GM19025 (cell line): ENCODE results near the gene RNF149.
"Not testable (repeated sequence)": the region's sequence is repeated elsewhere in the genome, so short reads cannot be mapped to it uniquely, and the experiment has no call there.

Experiments
- ATAC-seq: cut with Tn5 transposase; IDR thresholded peaks from one replicate; pipeline ENCODE4 v1.9.1; 2021; ENCODE audit warnings: mild to moderate bottlenecking, low read depth, moderate library complexity; ENCODE audit not compliant: unreplicated experiment

RNF149 gene

DNA sequence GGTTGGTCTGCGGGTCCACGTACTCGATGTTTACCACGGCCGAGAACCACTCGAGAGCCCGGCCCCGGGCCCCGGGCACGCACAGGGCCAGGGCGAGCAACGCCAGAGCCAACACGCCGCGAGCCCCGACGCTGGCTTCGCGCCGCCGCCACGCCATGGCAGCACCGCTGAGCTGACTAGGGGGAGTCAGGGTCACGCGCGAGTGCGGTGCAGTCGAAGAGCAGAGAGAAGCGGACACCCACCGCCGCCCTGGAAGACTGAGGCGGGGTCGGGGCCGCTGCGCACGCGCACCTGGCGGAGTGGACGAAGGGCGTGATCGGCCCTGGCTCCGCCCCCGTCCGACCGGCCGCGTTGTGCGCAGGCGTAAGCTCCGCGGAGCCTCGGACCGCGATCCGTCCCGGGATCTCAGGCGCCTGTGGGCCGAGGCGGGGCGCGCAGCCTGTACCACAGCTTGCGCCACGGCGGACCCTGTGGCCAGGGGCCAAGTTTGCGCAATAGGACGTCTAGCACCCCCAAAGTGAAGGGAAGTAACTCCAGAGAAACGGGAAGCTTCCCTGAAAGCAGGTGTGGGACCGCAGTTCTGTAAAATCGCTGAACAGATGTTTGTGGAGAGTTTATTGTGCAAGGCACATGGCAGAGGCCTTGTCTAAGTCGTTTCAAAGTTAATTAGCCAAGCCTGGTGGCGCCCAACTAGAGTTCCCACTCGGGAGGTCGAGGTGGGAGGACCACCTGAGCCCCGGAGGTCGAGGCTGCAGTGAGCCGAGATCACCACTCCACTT is at the start of gene RNF149:
Gene RNF149 (minus strand): TSS at position 270 of the 779 bp plus-strand sequence. CDS start 113 bp downstream, at position 157.
- peak; percentile 63 for ATAC-seq

- no peak for ATAC-seq
Observed at GRCh38 chr2:101357376-101357775, 48.9 kb upstream of the RNF149 start.

DNA sequence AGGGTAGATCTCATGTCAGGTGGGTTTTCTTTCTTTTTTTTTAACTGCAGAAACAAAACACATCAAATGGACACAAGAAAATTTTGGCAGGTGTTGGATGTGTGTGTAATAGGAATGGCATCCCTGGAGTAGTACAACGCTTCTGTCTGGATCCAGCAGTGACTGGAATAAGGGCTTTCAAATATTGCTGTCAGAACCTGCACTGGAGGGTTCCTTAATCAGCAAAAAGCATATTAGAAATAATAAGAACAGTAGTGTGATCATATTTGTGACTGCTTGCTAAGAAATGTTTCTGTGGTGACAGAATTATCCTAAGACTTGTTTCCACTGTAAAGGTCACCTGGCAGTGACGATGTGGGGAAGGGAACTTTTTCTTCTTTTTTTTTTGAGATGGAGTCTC is 48.0 kb upstream of the RNF149 start:
- ATAC-seq, result no peak

- no peak for ATAC-seq
Observed at GRCh38 chr2:101356055-101356454, 47.6 kb upstream of the RNF149 start.

- no peak for ATAC-seq
Observed at GRCh38 chr2:101355401-101356054, 47.0 kb upstream of the RNF149 start.

GRCh38 chr2:101354420-101355311 is 46.2 kb upstream of the RNF149 start:
- no peak for ATAC-seq

GRCh38 chr2:101352631-101353030 is 44.1 kb upstream of the RNF149 start:
- ATAC-seq, result not testable (repeated sequence)

DNA sequence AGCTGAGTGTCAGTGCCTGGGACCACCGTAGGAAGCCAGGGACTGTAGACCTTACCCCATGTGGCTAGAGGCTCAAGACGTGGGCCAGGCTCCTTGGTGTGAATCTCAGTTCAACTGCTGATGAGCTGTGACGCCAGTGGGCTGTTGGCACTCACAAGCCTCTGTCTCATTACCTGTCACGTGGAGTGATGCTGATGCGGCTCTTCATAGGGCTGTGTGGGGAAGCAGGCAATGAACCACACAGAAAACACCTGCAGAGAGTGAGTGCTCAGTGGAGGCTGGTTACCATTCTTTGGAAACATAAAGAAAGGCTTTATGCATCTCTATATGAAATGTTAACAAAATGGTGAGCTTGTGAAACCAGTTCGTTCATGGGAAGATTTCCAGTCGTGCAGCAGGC is 42.7 kb upstream of the RNF149 start:
- no peak for ATAC-seq

- ATAC-seq, result no peak
Observed at GRCh38 chr2:101349893-101350662, 41.6 kb upstream of the RNF149 start.

DNA sequence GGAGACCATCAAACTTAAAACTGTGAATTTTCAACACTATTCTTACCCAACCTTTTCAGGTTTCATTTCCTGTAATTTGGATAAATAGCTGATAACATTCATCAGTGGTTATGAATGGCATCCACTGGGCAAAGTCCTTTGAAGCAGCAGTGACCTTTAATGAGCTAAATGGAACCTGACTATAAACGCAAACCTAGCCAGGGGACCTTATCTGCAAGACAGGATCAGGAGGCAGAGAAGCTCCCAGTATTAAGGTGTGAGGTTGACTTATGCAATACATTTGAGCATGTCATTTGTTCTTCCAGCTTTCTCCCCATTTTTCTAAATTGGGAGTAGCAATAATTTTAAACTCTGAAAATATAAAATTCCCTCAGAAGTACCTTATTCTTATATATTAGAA is 40.4 kb upstream of the RNF149 start:
- ATAC-seq, result no peak

DNA sequence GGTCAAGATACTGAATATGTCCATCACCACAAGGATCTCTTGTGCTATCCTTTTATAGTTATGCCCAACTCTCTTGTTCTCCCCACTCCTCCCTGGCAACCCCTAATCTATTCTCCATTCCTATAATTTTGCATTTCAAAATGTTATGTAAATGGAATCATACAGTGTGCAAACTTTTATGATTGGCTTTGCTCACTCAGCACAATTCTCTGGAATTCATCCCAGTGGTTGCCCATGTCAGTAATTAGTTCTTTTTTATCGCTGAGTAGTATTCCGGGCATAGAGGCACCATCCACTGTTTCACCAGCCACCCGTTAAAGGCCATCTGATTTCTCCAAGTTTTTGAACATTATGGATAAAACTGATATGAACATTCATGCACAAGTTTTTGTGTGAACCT is 38.4 kb upstream of the RNF149 start:
- no peak for ATAC-seq

- ATAC-seq, result no peak
Observed at GRCh38 chr2:101344137-101344536, 35.6 kb upstream of the RNF149 start.

- ATAC-seq, result no peak
Observed at GRCh38 chr2:101342625-101343008, 34.1 kb upstream of the RNF149 start.

DNA sequence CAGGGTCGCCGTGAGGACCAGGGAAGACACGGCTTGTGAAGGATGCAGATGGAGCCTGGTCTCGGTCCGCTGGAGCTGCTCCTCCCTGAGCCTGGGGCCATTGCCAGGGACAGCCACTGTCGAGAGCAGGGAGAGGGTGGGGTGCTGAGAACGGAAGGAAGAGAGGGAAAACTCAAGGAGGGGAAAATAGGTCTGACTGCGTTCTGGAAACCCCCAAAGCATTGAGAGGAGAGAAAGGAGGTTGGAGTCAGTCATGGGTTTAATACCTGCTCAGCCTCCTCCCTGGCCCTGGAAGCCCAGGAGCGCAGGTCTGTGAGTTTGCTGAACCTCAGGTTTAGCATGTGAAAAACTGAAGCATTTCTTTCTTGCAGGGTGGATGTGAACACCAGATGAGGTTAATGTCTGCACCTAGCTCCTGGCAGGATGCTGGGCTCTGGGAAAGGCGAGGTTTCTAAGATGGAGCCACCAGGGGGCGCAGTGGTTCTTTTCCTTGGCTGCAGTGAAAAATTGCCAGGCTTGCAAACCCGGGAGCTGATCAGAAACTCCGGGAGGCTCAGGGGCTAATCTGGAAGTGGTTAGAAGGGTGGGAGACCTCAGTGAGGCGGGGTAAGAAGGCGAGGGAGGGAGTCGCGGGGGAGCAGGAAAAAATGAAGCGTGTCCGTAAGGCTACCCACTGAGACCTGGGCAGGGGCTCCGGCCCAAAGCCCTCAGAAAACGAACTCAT is 33.6 kb upstream of the RNF149 start:
- ATAC-seq, result no peak

- no peak for ATAC-seq
Observed at GRCh38 chr2:101341421-101341820, 32.9 kb upstream of the RNF149 start.

DNA sequence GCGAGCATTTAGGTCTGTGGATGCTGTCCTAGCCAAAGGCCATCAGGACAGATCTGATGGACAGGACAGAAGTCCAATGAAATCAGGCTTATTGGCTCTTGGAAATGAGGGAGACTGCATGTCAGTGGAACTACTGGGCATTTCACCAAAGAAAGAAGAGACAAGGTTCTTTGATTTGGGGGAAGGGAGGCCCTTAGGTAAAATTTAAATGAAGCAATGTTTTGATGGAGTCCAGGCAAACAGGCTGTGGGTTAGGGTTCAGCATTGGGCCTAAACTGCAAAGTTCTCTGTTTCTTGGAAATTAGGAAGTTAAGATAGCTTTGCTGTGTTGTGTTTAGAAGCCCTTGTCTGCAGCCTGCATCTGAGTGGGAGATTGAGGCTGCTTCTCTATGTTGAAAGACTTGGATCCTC is 31.6 kb upstream of the RNF149 start:
- no peak for ATAC-seq

- no peak for ATAC-seq
Observed at GRCh38 chr2:101339266-101339880, 30.9 kb upstream of the RNF149 start.

GRCh38 chr2:101337877-101338276 is 29.4 kb upstream of the RNF149 start:
- ATAC-seq, result no peak
